Kidney (tissue), 14 donors: ENCODE results near the gene TBCK. TPM values are rescaled to one million over a fixed set of nuclear protein-coding genes. Genes with fewer than 3 reads are reported as not detected.

Experiments
- DNase-seq, 5 donors: peaks; one replicate each; pipeline ENCODE4 v3.0.0-alpha.2; 2013 to 2020
- FAIRE-seq: peaks from 2 replicates; lab custom pipeline; 2012; peaks lifted over from hg19 to GRCh38; lab: Jason Lieb, UNC
- H3K27ac ChIP-seq, 2 donors: one replicate each; pipeline ENCODE4 v1.7.0; 2013; ENCODE audit warnings: low read depth in 2 of 2, low read length in 2 of 2, inconsistent platforms in 1 of 2
- H3K27me3 ChIP-seq: one replicate; pipeline ENCODE4 v1.7.1; 2013; ENCODE audit warnings: low read length, inconsistent platforms; ENCODE audit not compliant: control insufficient read depth, insufficient read depth
- H3K36me3 ChIP-seq, 3 donors: one replicate each; pipeline versions ENCODE4 v1.7.0 to v1.7.1; 2013; ENCODE audit warnings: low read length in 3 of 3, control low read depth in 1 of 3, inconsistent platforms in 1 of 3; ENCODE audit not compliant: insufficient read depth in 3 of 3, control insufficient read depth in 2 of 3
- H3K4me1 ChIP-seq, 3 donors: one replicate each; pipeline versions ENCODE4 v1.7.0 to v1.7.1; 2013; ENCODE audit warnings: low read length in 3 of 3, inconsistent platforms in 1 of 3, low read depth in 1 of 3; ENCODE audit not compliant: control insufficient read depth in 2 of 3, insufficient read depth in 2 of 3
- H3K4me3 ChIP-seq, 3 donors: one replicate each; pipeline versions ENCODE4 v1.7.0 to v1.8.1; 2013; ENCODE audit warnings: low read length in 3 of 3, control low read depth in 1 of 3, inconsistent platforms in 1 of 3
- H3K9ac ChIP-seq, 3 donors: one replicate each; pipeline versions ENCODE4 v1.7.0 to v1.7.1; 2013; ENCODE audit warnings: low read length in 3 of 3, control low read depth in 1 of 3, inconsistent platforms in 1 of 3
- H3K9me3 ChIP-seq, 3 donors: one replicate each; pipeline versions ENCODE4 v1.7.0 to v1.7.1; 2013; ENCODE audit warnings: low read length in 3 of 3, control low read depth in 1 of 3, inconsistent platforms in 1 of 3; ENCODE audit not compliant: control insufficient read depth in 2 of 3, insufficient read depth in 1 of 3
- intact Hi-C: fragments of 100-400 bp; cut with DNase I; formaldehyde crosslinking; loops from one replicate; pipeline ENCODE4 v1.11.1; 2022
- polyA plus RNA-seq: library from polyadenylated mRNA; stranded (reverse); fragments of 350-450 nt; fragmentation: Illumina TruSeq; extraction: RNeasy Lipid Tissue Mini Kit (QIAGEN cat#74804); gene quantifications from one replicate; pipeline ENCODE4 v1.2.3, GENCODE V29; 2014; ENCODE audit warnings: low read depth, low replicate concordance; ENCODE audit not compliant: insufficient read depth
- total RNA-seq: library from RNA; stranded (reverse); fragmentation: NEBNext Ultra II Directional; extraction: Animal tissue kit (Norgen Biotek cat#: 25700); gene quantifications from one replicate; pipeline ENCODE4 v1.2.1, GENCODE V29; 2021
- TF ChIP-seq, protein P1 (sequence below): IDR thresholded peaks from 3 replicates; pipeline ENCODE4 v1.5.1; 2012; ENCODE audit warnings: mild to moderate bottlenecking, moderate library complexity, borderline replicate concordance; ENCODE audit not compliant: insufficient read depth; ENCODE audit errors: extremely low read depth
- donor health status: control.
- donor health status: control.
- donor health status: control.
- donor health status: control.
- donor health status: control.
- donor health status: DM: yes; HTN: yes; CAD: no.
- donor health status: Normal renal cell carcinoma (clear cell type).

The TBCK gene
- total and polyA plus RNA-seq, 2 donors from 2014 or later = 15.8 to 50.0 TPM

DNA sequence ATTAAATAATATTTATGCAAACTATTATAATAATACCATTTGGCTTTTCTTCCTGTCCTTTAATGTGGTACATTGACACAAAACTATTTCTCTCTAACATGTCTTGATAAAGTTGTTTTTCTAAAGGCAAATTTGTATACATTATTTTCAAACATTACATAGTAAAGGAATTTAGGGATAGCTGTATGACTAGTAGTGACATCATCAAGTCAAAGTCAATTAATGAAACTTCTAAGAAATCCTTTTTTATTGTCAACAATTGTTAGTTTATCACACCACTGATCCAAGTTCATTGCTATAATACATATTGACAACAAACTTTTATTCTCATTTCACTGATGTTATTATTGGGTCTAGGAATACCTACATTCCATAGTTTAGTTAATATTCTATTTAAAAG lies 68.4 kb downstream of the TBCK start:
- Histone ChIP-seq H3K4me3 (no peak overlapping the region), H3K4me1 (no peaks in the 10 kb centered on the region), H3K9ac (no peak overlapping the region), H3K27me3 (no peaks in the 10 kb centered on the region), H3K36me3 (peaks cover 0 to 5% (median 3%) of the 10 kb centered on the region in 3 donors), H3K9me3 (no peaks in the 10 kb centered on the region), H3K27ac (no peak overlapping the region)
- DNase-seq (no peak), FAIRE-seq (no peak)
- intact Hi-C loops = no loop called here
- TF ChIP-seq, protein P1, sequence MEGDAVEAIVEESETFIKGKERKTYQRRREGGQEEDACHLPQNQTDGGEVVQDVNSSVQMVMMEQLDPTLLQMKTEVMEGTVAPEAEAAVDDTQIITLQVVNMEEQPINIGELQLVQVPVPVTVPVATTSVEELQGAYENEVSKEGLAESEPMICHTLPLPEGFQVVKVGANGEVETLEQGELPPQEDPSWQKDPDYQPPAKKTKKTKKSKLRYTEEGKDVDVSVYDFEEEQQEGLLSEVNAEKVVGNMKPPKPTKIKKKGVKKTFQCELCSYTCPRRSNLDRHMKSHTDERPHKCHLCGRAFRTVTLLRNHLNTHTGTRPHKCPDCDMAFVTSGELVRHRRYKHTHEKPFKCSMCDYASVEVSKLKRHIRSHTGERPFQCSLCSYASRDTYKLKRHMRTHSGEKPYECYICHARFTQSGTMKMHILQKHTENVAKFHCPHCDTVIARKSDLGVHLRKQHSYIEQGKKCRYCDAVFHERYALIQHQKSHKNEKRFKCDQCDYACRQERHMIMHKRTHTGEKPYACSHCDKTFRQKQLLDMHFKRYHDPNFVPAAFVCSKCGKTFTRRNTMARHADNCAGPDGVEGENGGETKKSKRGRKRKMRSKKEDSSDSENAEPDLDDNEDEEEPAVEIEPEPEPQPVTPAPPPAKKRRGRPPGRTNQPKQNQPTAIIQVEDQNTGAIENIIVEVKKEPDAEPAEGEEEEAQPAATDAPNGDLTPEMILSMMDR = no peak

DNA sequence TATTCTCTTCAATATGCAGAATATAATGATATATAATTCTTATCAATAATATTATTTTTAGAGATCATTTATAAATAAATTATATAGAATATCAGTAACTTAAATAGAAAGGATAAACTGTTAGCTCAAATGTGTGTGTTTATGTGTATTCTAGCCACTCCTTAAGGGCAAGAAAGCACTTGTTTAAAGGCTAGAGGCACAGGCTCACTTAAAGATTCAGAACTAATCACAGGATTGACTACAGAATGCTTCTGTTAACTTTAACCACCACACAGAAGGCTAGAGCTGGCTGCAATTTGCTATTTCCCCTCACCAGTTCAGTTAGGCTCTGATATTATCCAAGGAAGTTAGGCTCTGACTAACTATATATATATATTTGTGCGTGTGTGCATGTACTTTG lies 69.6 kb downstream of the TBCK start:
- no peaks in the 10 kb centered on the region for H3K27me3 ChIP-seq
- peaks cover 0 to 6% (median 5%) of the 10 kb centered on the region in 3 donors for H3K36me3 ChIP-seq
- DNase-seq (no peak), FAIRE-seq (no peak)
- no peaks in the 10 kb centered on the region for H3K4me1 ChIP-seq
- H3K4me3 ChIP-seq = no peak overlapping the region
- intact Hi-C loops = no loop called here
- no peak overlapping the region for H3K27ac ChIP-seq
- no peak overlapping the region for H3K9ac ChIP-seq
- TF ChIP-seq, protein P1 = no peak
- H3K9me3 ChIP-seq = no peaks in the 10 kb centered on the region

DNA sequence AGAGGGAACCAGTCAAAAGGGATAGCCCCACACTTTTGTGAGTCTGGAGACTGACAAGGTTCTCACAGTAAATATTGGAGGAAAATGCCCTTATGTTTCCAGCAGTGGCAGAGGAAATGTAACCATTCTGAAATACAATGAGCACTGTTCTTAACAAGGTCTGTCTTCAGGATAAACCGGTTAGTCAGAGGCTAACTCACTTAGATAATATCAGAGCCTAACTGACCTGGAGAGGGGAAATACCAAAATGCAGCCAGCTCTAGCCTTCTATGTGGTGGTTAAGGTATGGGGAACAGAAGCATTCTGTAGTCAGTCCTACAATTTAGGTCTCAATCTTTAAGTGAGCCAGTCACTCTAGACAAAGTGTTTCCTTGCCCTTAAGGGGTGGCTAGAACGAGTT lies 70.8 kb downstream of the TBCK start:
- FAIRE-seq = no peak
- Histone ChIP-seq H3K27me3 (no peaks in the 10 kb centered on the region), H3K9ac (no peak overlapping the region), H3K4me1 (no peaks in the 10 kb centered on the region), H3K4me3 (no peak overlapping the region), H3K9me3 (no peaks in the 10 kb centered on the region), H3K27ac (no peak overlapping the region), H3K36me3 (peaks cover 0 to 6% (median 5%) of the 10 kb centered on the region in 3 donors)
- no peak for DNase-seq
- TF ChIP-seq, protein P1 = no peak
- intact Hi-C loops = no loop called here

DNA sequence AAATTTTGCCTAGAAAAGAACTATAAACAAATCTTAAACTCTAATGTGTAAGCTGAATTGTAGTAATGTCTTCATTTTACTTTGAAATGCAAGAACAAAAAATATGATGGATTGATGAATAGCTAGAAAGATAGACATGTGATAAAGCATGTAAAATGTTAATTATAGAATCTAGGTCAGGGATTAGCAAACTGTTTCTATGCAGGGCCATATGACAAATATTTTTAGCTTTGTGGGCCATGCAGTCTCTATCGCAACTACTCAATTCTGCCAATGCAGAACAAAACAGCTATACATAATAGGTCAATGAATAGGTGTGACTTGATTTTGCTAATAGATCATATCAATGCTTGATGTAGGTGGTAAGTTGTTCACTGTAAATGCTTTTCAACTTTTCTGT lies 75.3 kb downstream of the TBCK start:
- Histone ChIP-seq H3K9ac (no peak overlapping the region), H3K4me3 (no peak overlapping the region), H3K36me3 (peaks cover 0 to 3% (median 0%) of the 10 kb centered on the region in 3 donors), H3K9me3 (no peaks in the 10 kb centered on the region), H3K27me3 (no peaks in the 10 kb centered on the region), H3K27ac (no peak overlapping the region), H3K4me1 (no peaks in the 10 kb centered on the region)
- intact Hi-C loops = no loop called here
- TF ChIP-seq, protein P1 = no peak
- no peak for DNase-seq
- no peak for FAIRE-seq
